ENCODE results near the gene FMNL2.
"Not testable (repeated sequence)": the region's sequence is repeated elsewhere in the genome, so short reads cannot be mapped to it uniquely, and the experiment has no call there.

- not testable (repeated sequence) for TF ChIP-seq POLR2AphosphoS5 (IDR thresholded peaks at IDR 0.05; ENCODE audit: low read depth, low read length); TAF1 (IDR thresholded peaks at IDR 0.05; ENCODE audit: borderline replicate concordance, low read depth, low read length); POLR2A (IDR thresholded peaks at IDR 0.05; ENCODE audit: low read depth, low read length)
These were observed 9.8 kb upstream of the FMNL2 start for GRCh38 chr2:152325126-152325525.
